HG03571 (cell line): ENCODE results near the gene ARMH3.
"Not testable (repeated sequence)": the region's sequence is repeated elsewhere in the genome, so short reads cannot be mapped to it uniquely, and the experiment has no call there.

ENCODE experiments used
- ATAC-seq: cut with Tn5 transposase; IDR thresholded peaks from one replicate; pipeline ENCODE4 v1.9.1; 2021; ENCODE audit not compliant: unreplicated experiment

The ARMH3 gene

GRCh38 chr10:102054881-102055646 lies 909 bp downstream of the ARMH3 start:
- not testable (repeated sequence) for ATAC-seq

GRCh38 chr10:102046095-102046494 lies 9.9 kb downstream of the ARMH3 start:
- ATAC-seq, result no peak

GRCh38 chr10:102045292-102045691 lies 10.7 kb downstream of the ARMH3 start:
- ATAC-seq, result no peak

GRCh38 chr10:102040305-102041050 lies 15.5 kb downstream of the ARMH3 start:
- no peak for ATAC-seq

- no peak for ATAC-seq
These were observed 17.6 kb downstream of the ARMH3 start for GRCh38 chr10:102038410-102038809.

- ATAC-seq, result not testable (repeated sequence)
These were observed 20.2 kb downstream of the ARMH3 start for GRCh38 chr10:102035807-102036206.

GRCh38 chr10:102033787-102034186 lies 22.2 kb downstream of the ARMH3 start:
- ATAC-seq, result no peak

GRCh38 chr10:102027261-102027660 lies 28.7 kb downstream of the ARMH3 start:
- ATAC-seq, result no peak

- no peak for ATAC-seq
These were observed 31.2 kb downstream of the ARMH3 start for GRCh38 chr10:102024799-102025198.

GRCh38 chr10:102020938-102021337 lies 35.0 kb downstream of the ARMH3 start:
- ATAC-seq, result no peak

GRCh38 chr10:102017295-102017694 lies 38.7 kb downstream of the ARMH3 start:
- ATAC-seq, result no peak

- ATAC-seq, result no peak
These were observed 39.6 kb downstream of the ARMH3 start for GRCh38 chr10:102016416-102016815.

GRCh38 chr10:102010961-102011360 lies 45.0 kb downstream of the ARMH3 start:
- no peak for ATAC-seq

GRCh38 chr10:102009801-102010425 lies 46.1 kb downstream of the ARMH3 start:
- peak; percentile 71 for ATAC-seq

- ATAC-seq, result no peak
These were observed 48.2 kb downstream of the ARMH3 start for GRCh38 chr10:102007796-102008195.

- not testable (repeated sequence) for ATAC-seq
These were observed 48.9 kb downstream of the ARMH3 start for GRCh38 chr10:102007031-102007430.

- no peak for ATAC-seq
These were observed 51.6 kb downstream of the ARMH3 start for GRCh38 chr10:102004376-102004775.

- no peak for ATAC-seq
These were observed 52.4 kb downstream of the ARMH3 start for GRCh38 chr10:102003541-102003940.

- no peak for ATAC-seq
These were observed 54.4 kb downstream of the ARMH3 start for GRCh38 chr10:102001435-102002068.

GRCh38 chr10:101997803-101998202 lies 58.2 kb downstream of the ARMH3 start:
- no peak for ATAC-seq

- no peak for ATAC-seq
These were observed 60.4 kb downstream of the ARMH3 start for GRCh38 chr10:101995451-101996063.
